SU-DHL-6 (cell line): ENCODE data around the gene PTPN12.
A peak's percentile ranks its signal among the peaks of the same experiment; 100 is the strongest.

Source experiments
- H2AFZ ChIP-seq: fragments of 200-600 bp; sonication (generic); 2 replicates; pipeline ENCODE4 v1.6.1; 2014; ENCODE audit warnings: low read depth, mild to moderate bottlenecking, moderate library complexity, mixed read lengths, antibody characterized with exemption, low read length; ENCODE audit not compliant: severe bottlenecking
- H3F3A ChIP-seq: fragments of 200-600 bp; shearing (Covaris generic); 2 replicates; pipeline ENCODE4 v1.6.0; 2016; ENCODE audit warnings: antibody characterized with exemption, mild to moderate bottlenecking; ENCODE audit not compliant: insufficient read depth
- H3K27ac ChIP-seq: fragments of 200-600 bp; sonication (generic); 2 replicates; pipeline ENCODE4 v1.5.1; 2016; ENCODE audit warnings: low read depth, mild to moderate bottlenecking, low read length, moderate library complexity, mixed read lengths
- H3K27me3 ChIP-seq: fragments of 200-600 bp; sonication (generic), shearing (Covaris generic); 2 replicates; pipeline ENCODE4 v1.6.0; 2014; ENCODE audit warnings: mild to moderate bottlenecking, low read length
- H3K36me3 ChIP-seq: fragments of 200-600 bp; sonication (generic); 2 replicates; pipeline ENCODE4 v1.6.1; 2014; ENCODE audit warnings: mild to moderate bottlenecking, low read length, mixed read lengths
- H3K4me2 ChIP-seq: fragments of 300-600, 200-600 bp; shearing (Covaris generic), sonication (generic); 2 replicates; pipeline ENCODE4 v1.6.0; 2014; ENCODE audit warnings: low read length, low read depth, mild to moderate bottlenecking; ENCODE audit not compliant: poor library complexity, severe bottlenecking
- H3K4me3 ChIP-seq: fragments of 200-600 bp; sonication (generic); 2 replicates; pipeline ENCODE4 v1.5.1; 2014; ENCODE audit warnings: antibody characterized with exemption, low read length, mild to moderate bottlenecking, mixed read lengths; ENCODE audit not compliant: insufficient read depth, poor library complexity, severe bottlenecking
- H3K79me2 ChIP-seq: fragments of 200-600 bp; sonication (generic); 2 replicates; pipeline ENCODE4 v1.6.1; 2014; ENCODE audit warnings: mild to moderate bottlenecking, low read length, moderate library complexity; ENCODE audit not compliant: insufficient read depth
- H3K9ac ChIP-seq: fragments of 200-600 bp; sonication (generic); 2 replicates; pipeline ENCODE4 v1.7.0; 2014; ENCODE audit warnings: mild to moderate bottlenecking, low read length
- H3K9me2 ChIP-seq: fragments of 200-600 bp; sonication (generic); replicated peaks from 2 replicates; pipeline ENCODE4 v1.6.1; 2014; ENCODE audit warnings: low read length; ENCODE audit not compliant: insufficient read depth
- H3K9me3 ChIP-seq: fragments of 200-600 bp; sonication (generic); 2 replicates; pipeline ENCODE4 v1.6.1; 2014; ENCODE audit warnings: low read length, mixed read lengths; ENCODE audit not compliant: insufficient read depth
- H4K20me1 ChIP-seq: fragments of 200-600 bp; sonication (generic); 2 replicates; pipeline ENCODE4 v1.6.1; 2014; ENCODE audit warnings: low read depth, mild to moderate bottlenecking, antibody characterized with exemption, low read length, moderate library complexity, mixed read lengths
- CTCF ChIP-seq: fragments of 200-600 bp; sonication (generic); IDR thresholded peaks from one replicate; pipeline ENCODE4 v1.5.1; 2017; ENCODE audit warnings: antibody characterized with exemption, mild to moderate bottlenecking, low read length, moderate library complexity; ENCODE audit not compliant: insufficient read depth, poor library complexity, severe bottlenecking
- EZH2phosphoT487 ChIP-seq: fragments of 200-600 bp; sonication (generic), shearing (Covaris generic); conservative IDR thresholded peaks from 2 replicates; pipeline ENCODE4 v1.6.1; 2018; ENCODE audit warnings: mild to moderate bottlenecking, antibody characterized with exemption, low read length, moderate library complexity, mixed read lengths

The PTPN12 gene

GRCh38 chr7:77536017-77536412, 1.1 kb upstream of the PTPN12 start:
- Histone ChIP-seq H2AFZ (peak overlapping the region; percentile 99), H3K27ac (no peak overlapping the region)

GRCh38 chr7:77536413-77537135, 521 bp upstream of the PTPN12 start:
- H3K27ac ChIP-seq = peak overlapping the region; percentile 37; the same call in 1 of the 2 replicates
- H3F3A ChIP-seq = peaks cover 4% of the 10 kb centered on the region
- H3K4me2 ChIP-seq = peak overlapping the region; percentile 98
- TF ChIP-seq EZH2phosphoT487 = no peak
- TF ChIP-seq CTCF = no peak
- H3K27me3 ChIP-seq = no peaks in the 10 kb centered on the region
- no peaks in the 10 kb centered on the region; the same call in 1 of the 2 replicates for H4K20me1 ChIP-seq
- H3K9me2 ChIP-seq = no peaks in the 10 kb centered on the region
- peak overlapping the region; percentile 99 for H2AFZ ChIP-seq
- peak overlapping the region; percentile 100 for H3K4me3 ChIP-seq
- peak overlapping the region; percentile 70 for H3K9ac ChIP-seq
- H3K36me3 ChIP-seq = no peaks in the 10 kb centered on the region
- no peaks in the 10 kb centered on the region for H3K79me2 ChIP-seq
- no peaks in the 10 kb centered on the region for H3K9me3 ChIP-seq

More at GRCh38 chr7:77536017-77536412, 1.1 kb upstream of the PTPN12 start:
- Histone ChIP-seq H3K4me2 (peak overlapping the region; percentile 98), H3K36me3 (no peaks in the 10 kb centered on the region), H4K20me1 (no peaks in the 10 kb centered on the region; the same call in 1 of the 2 replicates), H3K4me3 (peak overlapping the region; percentile 100), H3F3A (peaks cover 4% of the 10 kb centered on the region), H3K79me2 (no peaks in the 10 kb centered on the region), H3K9me2 (no peaks in the 10 kb centered on the region), H3K27me3 (no peaks in the 10 kb centered on the region), H3K9me3 (no peaks in the 10 kb centered on the region), H3K9ac (peak overlapping the region; percentile 70)
- TF ChIP-seq EZH2phosphoT487 (no peak), CTCF (no peak)

- peak overlapping the region; percentile 79 for H2AFZ ChIP-seq
- H3K9me3 ChIP-seq = no peaks in the 10 kb centered on the region
- no peaks in the 10 kb centered on the region for H3K79me2 ChIP-seq
- H3K27me3 ChIP-seq = no peaks in the 10 kb centered on the region
- H3K36me3 ChIP-seq = no peaks in the 10 kb centered on the region
- no peaks in the 10 kb centered on the region for H3K9me2 ChIP-seq
- no peak overlapping the region for H3K27ac ChIP-seq
- peak overlapping the region; percentile 70 for H3K9ac ChIP-seq
- TF ChIP-seq EZH2phosphoT487 = no peak
- no peak for TF ChIP-seq CTCF
- H4K20me1 ChIP-seq = no peaks in the 10 kb centered on the region; the same call in 1 of the 2 replicates
- H3K4me2 ChIP-seq = peak overlapping the region; percentile 94
- peaks cover 4% of the 10 kb centered on the region for H3F3A ChIP-seq
- H3K4me3 ChIP-seq = peak overlapping the region; percentile 100
Measured at GRCh38 chr7:77537778-77538280, 734 bp downstream of the PTPN12 start.
